ENCODE results near the gene PRTN3.
"Not testable (repeated sequence)": the region's sequence is repeated elsewhere in the genome, so short reads cannot be mapped to it uniquely, and the experiment has no call there.

The PRTN3 gene

GRCh38 chr19:890831-891230 is 50.0 kb downstream of the PRTN3 start:
- no peak for DNase-seq (ENCODE audit: low read depth)

GRCh38 chr19:891421-892200 is 50.8 kb downstream of the PRTN3 start:
- DNase-seq (ENCODE audit: low read depth) = not testable (repeated sequence)

More at GRCh38 chr19:890831-891230, 50.0 kb downstream of the PRTN3 start:
- no peak overlapping the region for H3K4me3 ChIP-seq (ENCODE audit: low read depth, low read length)

GRCh38 chr19:892243-892893 is 51.6 kb downstream of the PRTN3 start:
- no peak for DNase-seq (ENCODE audit: low read depth)
- H3K4me3 ChIP-seq (ENCODE audit: low read depth, low read length) = peak overlapping the region; percentile 78

More at GRCh38 chr19:891421-892200, 50.8 kb downstream of the PRTN3 start:
- peak overlapping the region; percentile 78 for H3K4me3 ChIP-seq (ENCODE audit: low read depth, low read length)

- H3K4me3 ChIP-seq (ENCODE audit: low read depth, low read length) = peak within 1 kb of the TSS; percentile 78
- peak; percentile 68 for DNase-seq (ENCODE audit: low read depth)
These were observed 52.3 kb downstream of the PRTN3 start, which contains the start of the genes MED16 and RNU6-9 for GRCh38 chr19:892894-893689. MED16 (minus strand) TSS chr19:893187; CDS start chr19:891131, 2,056 bp downstream. RNU6-9 (plus strand) TSS chr19:893484.

GRCh38 chr19:896434-896833 is 55.6 kb downstream of the PRTN3 start:
- no peak for DNase-seq (ENCODE audit: low read depth)
- no peak overlapping the region for H3K4me3 ChIP-seq (ENCODE audit: low read depth, low read length)

GRCh38 chr19:896999-897398 is 56.2 kb downstream of the PRTN3 start:
- no peak overlapping the region for H3K4me3 ChIP-seq (ENCODE audit: low read depth, low read length)
- no peak for DNase-seq (ENCODE audit: low read depth)

- DNase-seq (ENCODE audit: low read depth) = no peak
- H3K4me3 ChIP-seq (ENCODE audit: low read depth, low read length) = no peak overlapping the region
These were observed 56.7 kb downstream of the PRTN3 start for GRCh38 chr19:897442-898039.
